Measurements from ENCODE around the gene MOB3A.
"Not testable (repeated sequence)": the region's sequence is repeated elsewhere in the genome, so short reads cannot be mapped to it uniquely, and the experiment has no call there.

MOB3A gene

DNA sequence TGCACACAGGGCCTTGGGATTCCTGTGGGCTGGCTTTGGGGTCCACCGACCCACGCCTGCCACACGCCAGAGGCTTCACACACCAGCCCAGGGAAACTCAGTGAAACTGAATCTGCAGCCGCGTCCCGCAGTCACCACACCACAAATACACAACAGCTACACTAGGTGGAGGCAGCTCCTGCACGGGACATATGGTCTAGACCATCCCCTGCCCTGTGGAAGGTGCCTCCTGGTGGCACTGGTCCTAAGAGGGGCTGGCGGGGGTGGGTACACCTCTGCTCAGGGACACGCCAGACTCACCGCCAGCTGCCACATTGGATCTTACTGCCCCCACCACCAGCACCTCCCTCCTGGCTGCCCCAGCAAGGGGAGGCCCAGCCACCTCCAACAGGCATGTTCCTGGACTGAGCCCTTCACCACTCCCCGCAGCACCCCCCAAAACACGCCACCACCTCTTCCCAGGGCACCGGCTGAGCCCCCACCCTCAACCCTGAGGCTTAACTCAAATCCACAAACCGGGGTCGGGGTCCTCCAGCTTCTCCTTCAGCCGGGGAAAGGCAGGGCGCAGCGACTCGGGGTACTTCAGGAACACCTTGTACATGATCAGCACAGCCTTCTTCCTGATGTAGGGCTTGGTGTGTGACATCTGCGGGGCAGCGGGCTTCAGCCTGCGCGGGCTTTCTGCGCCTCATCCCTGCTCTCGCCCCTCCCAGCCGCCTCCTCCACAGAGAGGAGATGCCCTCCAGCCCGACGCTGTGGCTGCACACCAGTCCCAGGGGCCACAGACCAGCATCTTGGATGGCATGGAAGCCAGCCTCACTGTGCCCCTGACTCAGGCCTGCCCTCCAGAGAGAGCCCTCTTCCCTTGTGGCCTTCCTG lies 34.0 kb upstream of the MOB3A start:
- TF ChIP-seq CTCF (IDR thresholded peaks at IDR 0.05; ENCODE audit: low read depth, low read length, missing control alignments): no peak
- DNase-seq (ENCODE audit: low read depth): no peak
- H3K4me3 ChIP-seq (ENCODE audit: low read depth, low read length): no peak overlapping the region
- in situ Hi-C loops (cut with HindIII; ENCODE audit: low sequenced_read_pairs): no loop called here

DNA sequence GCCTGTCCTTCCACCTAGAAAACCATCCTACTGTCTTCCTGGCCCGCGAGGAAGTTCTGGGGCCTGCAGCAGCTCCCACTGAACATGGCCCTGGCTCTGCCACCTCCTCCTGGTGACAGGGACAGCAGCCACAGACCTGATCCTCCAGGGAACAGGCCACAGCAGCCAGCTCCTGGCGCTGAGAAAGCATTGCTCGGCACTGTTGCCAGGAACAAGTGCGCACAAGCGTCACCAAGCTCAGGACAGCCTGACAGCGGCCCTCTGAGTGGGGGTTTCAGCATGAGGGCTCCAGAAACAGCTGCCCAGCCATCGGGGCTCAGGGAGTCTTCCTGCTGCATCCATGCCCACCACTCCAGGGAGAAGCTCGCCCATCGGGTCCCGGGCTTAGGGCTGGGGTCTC lies 33.4 kb upstream of the MOB3A start:
- DNase-seq (ENCODE audit: low read depth): no peak
- no peak for TF ChIP-seq CTCF (IDR thresholded peaks at IDR 0.05; ENCODE audit: low read depth, low read length, missing control alignments)
- in situ Hi-C loops (cut with HindIII; ENCODE audit: low sequenced_read_pairs): no loop called here
- H3K4me3 ChIP-seq (ENCODE audit: low read depth, low read length): no peak overlapping the region

DNA sequence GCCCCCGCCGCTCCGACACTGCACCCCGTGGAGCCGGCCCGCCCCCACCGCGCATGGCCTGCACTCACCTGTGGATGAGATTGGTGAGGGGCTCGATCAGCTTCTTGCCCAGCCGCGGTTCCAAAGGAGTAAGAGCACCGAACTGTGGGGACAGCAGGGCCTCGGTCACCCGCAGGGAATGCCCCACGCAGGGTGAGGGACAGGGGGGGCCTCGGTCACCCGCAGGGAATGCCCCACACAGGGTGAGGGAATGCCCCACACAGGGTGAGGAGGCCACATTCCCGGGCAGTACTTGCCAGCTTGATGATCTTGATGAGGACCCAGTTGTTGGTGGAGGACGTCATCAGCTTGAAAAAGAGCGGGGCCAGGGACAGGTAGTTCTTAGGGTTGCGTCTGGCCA lies 32.9 kb upstream of the MOB3A start:
- in situ Hi-C loops (cut with HindIII; ENCODE audit: low sequenced_read_pairs): no loop called here
- TF ChIP-seq CTCF (IDR thresholded peaks at IDR 0.05; ENCODE audit: low read depth, low read length, missing control alignments): no peak
- no peak for DNase-seq (ENCODE audit: low read depth)
- H3K4me3 ChIP-seq (ENCODE audit: low read depth, low read length): no peak overlapping the region

DNA sequence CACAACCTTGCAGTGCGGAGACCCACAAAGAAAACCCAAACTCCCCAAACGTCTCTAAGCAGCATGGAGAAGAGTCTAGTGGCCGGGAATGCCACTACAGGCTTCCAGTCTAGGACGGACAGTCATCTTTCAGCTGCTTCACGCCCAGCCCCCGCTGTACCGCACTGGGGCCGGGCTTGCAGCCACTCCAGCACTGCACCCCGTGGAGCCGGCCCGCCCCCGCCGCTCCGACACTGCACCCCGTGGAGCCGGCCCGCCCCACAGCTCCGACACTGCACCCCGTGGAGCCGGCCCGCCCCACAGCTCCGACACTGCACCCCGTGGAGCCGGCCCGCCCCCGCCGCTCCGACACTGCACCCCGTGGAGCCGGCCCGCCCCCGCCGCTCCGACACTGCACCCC lies 32.1 kb upstream of the MOB3A start:
- H3K4me3 ChIP-seq (ENCODE audit: low read depth, low read length); DNase-seq (ENCODE audit: low read depth); in situ Hi-C loops (cut with HindIII; ENCODE audit: low sequenced_read_pairs): not testable (repeated sequence)

DNA sequence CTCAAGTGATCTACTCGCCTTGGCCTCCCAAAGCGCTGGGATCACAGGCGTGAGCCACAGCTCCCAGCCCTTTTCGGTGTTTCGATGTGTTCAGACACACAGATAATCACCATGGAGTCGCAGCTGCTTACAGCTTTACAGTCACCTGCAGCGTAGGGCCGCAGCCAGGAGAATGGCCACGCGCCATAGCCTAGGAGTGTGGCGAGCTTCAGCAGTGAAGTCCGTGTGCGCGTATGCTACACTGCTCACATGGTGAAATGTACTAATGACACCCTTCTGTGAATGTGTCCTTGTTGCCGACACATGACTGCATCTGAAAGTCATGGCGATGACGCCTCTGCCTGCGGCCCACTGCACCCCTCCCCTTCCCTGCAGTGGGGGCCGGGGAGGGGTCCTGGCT lies 31.6 kb upstream of the MOB3A start:
- no peak for DNase-seq (ENCODE audit: low read depth)
- in situ Hi-C loops (cut with HindIII; ENCODE audit: low sequenced_read_pairs): no loop called here
- H3K4me3 ChIP-seq (ENCODE audit: low read depth, low read length): no peak overlapping the region
- no peak for TF ChIP-seq CTCF (IDR thresholded peaks at IDR 0.05; ENCODE audit: low read depth, low read length, missing control alignments)

GRCh38 chr19:2126879-2127518 lies 30.9 kb upstream of the MOB3A start:
- in situ Hi-C loops (cut with HindIII; ENCODE audit: low sequenced_read_pairs): no loop called here

More at GRCh38 chr19:2126879-2127518, 30.9 kb upstream of the MOB3A start:
- DNase-seq (ENCODE audit: low read depth): no peak
- no peak for TF ChIP-seq CTCF (IDR thresholded peaks at IDR 0.05; ENCODE audit: low read depth, low read length, missing control alignments)
- H3K4me3 ChIP-seq (ENCODE audit: low read depth, low read length): no peak overlapping the region
